Natural killer cell (primary cell): Measurements from ENCODE around the gene PGAP3. TPM values are rescaled to one million over a fixed set of nuclear protein-coding genes. Genes with fewer than 3 reads are reported as not detected.

Experiments
- ATAC-seq, 3 donors: fragments of 150-1000 bp in 2 of 3; fragments of 200-7000 bp in 1 of 3; cut with Tn5 transposase; 1 replicate in 1 of 3; 2 replicates in 2 of 3; pipeline ENCODE4 v1.10.0; 2021; ENCODE audit warnings: mild to moderate bottlenecking in 2 of 3, moderate library complexity in 2 of 3
- DNase-seq, 2 donors: peaks; one replicate each; pipeline versions ENCODE4 v3.0.0 to v3.0.0-alpha.2; 2013 to 2021; ENCODE audit warnings: mixed read lengths in 1 of 2
- H3K27ac ChIP-seq: one replicate; pipeline ENCODE4 v1.5.1; 2013; ENCODE audit warnings: mild to moderate bottlenecking, low read length
- H3K27me3 ChIP-seq: one replicate; pipeline ENCODE4 v1.6.1; 2013; ENCODE audit warnings: low read length; ENCODE audit not compliant: control insufficient read depth, insufficient read depth
- H3K36me3 ChIP-seq: one replicate; pipeline ENCODE4 v1.6.1; 2013; ENCODE audit warnings: low read length; ENCODE audit not compliant: control insufficient read depth, insufficient read depth
- H3K4me1 ChIP-seq: one replicate; pipeline ENCODE4 v1.6.1; 2013; ENCODE audit warnings: low read length; ENCODE audit not compliant: control insufficient read depth, insufficient read depth
- H3K4me3 ChIP-seq: one replicate; pipeline ENCODE4 v1.5.1; 2013; ENCODE audit warnings: low read length
- H3K9me3 ChIP-seq: one replicate; pipeline ENCODE4 v1.6.1; 2013; ENCODE audit warnings: low read length; ENCODE audit not compliant: control insufficient read depth, insufficient read depth
- H3K27ac Mint-ChIP-seq, 2 donors: one replicate each; pipeline ENCODE4 v1.8.0; 2022; ENCODE audit warnings: mild to moderate bottlenecking in 2 of 2, mixed read lengths in 2 of 2, moderate library complexity in 1 of 2
- H3K27me3 Mint-ChIP-seq, 2 donors: one replicate each; pipeline ENCODE4 v1.8.0; 2022; ENCODE audit warnings: low read depth in 2 of 2, mixed read lengths in 2 of 2
- H3K36me3 Mint-ChIP-seq: one replicate; pipeline ENCODE4 v1.8.0; 2022; ENCODE audit warnings: mixed read lengths
- H3K4me1 Mint-ChIP-seq, 2 donors: one replicate each; pipeline ENCODE4 v1.8.0; 2022; ENCODE audit warnings: mixed read lengths in 2 of 2
- H3K4me3 Mint-ChIP-seq: one replicate; pipeline ENCODE4 v1.8.0; 2022; ENCODE audit warnings: mild to moderate bottlenecking, moderate library complexity, mixed read lengths
- H3K9me3 Mint-ChIP-seq, 2 donors: one replicate each; pipeline ENCODE4 v1.8.0; 2022; ENCODE audit warnings: mixed read lengths in 2 of 2
- WGBS: methylation state at CpG from one replicate; pipeline ENCODE4 v1.1.7; 2013; ENCODE audit warnings: missing lambda C conversion rate; ENCODE audit not compliant: insufficient coverage; 5-methylcytosine and 5-hydroxymethylcytosine counted together
- intact Hi-C: fragments of 100-400 bp; cut with micrococcal nuclease; formaldehyde crosslinking; loops from one replicate; pipeline ENCODE4 v1.14.2; 2022
- total RNA-seq, 4 donors: library from RNA; stranded (reverse); fragments of 120-200 nt in 1 of 4; gene quantifications; one replicate each; pipeline versions ENCODE4 v1.2.3 to v1.2.4, GENCODE V29; 2013 to 2022
- TF ChIP-seq, protein P1 (sequence below): fragments of 200-600 bp; IDR thresholded peaks from one replicate; pipeline ENCODE4 v1.8.0; 2022; ENCODE audit warnings: antibody characterized with exemption

The PGAP3 gene
- total RNA-seq, 3 donors from 2014 or later (not counting 1 experiment from before 2014, with no cell fraction given) = 45.8 to 57.8 (median 52.4) TPM

DNA sequence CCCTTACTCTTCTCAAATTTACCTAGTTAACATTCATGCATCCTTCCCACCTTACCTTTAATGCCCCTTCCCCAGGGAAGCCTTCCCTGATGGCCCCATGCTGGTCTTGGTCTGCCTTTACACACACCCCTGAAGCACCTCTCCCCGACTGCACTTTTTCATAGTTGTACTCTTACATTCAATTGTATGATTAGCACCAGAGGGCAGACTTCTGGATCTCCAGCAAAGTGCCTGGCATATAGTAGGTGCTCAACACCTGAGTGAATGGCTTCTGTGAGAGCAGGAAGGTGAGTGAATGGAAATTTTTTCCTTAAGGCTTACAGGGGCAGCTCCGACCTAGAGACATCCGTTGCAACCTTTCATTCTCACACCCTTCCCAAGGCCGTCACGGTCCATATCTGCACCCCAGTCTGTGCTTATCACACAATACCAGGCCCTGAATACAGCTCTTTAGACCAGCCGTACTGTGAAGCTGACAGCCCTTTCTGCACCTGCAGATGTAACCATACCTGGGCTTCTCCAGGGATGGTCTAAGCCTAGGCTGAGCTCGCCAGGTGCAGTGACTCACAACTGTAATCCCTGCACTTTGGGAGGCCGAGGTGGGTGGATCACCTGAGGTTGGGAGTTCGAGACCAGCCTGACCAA is 4.4 kb downstream of the PGAP3 start:
- WGBS = 97% methylated on average over 8 of the region's 9 CpGs
- DNase-seq (no peak), ATAC-seq (no peak)
- Histone ChIP-seq H3K36me3 (peaks cover 10% of the 10 kb centered on the region), H3K9me3 (no peaks in the 10 kb centered on the region), H3K27ac (no peak overlapping the region), H3K4me3 (no peak overlapping the region), H3K4me1 (peaks cover 37% of the 10 kb centered on the region), H3K27me3 (no peaks in the 10 kb centered on the region)
- TF ChIP-seq, protein P1, sequence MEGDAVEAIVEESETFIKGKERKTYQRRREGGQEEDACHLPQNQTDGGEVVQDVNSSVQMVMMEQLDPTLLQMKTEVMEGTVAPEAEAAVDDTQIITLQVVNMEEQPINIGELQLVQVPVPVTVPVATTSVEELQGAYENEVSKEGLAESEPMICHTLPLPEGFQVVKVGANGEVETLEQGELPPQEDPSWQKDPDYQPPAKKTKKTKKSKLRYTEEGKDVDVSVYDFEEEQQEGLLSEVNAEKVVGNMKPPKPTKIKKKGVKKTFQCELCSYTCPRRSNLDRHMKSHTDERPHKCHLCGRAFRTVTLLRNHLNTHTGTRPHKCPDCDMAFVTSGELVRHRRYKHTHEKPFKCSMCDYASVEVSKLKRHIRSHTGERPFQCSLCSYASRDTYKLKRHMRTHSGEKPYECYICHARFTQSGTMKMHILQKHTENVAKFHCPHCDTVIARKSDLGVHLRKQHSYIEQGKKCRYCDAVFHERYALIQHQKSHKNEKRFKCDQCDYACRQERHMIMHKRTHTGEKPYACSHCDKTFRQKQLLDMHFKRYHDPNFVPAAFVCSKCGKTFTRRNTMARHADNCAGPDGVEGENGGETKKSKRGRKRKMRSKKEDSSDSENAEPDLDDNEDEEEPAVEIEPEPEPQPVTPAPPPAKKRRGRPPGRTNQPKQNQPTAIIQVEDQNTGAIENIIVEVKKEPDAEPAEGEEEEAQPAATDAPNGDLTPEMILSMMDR = no peak
- Mint-ChIP-seq H3K4me1 (peaks cover 49 to 53% of the 10 kb centered on the region in 2 donors), H3K4me3 (no peak overlapping the region), H3K27me3 (no peaks in the 10 kb centered on the region), H3K36me3 (no peaks in the 10 kb centered on the region), H3K9me3 (no peaks in the 10 kb centered on the region), H3K27ac (peak overlapping the region in 1 of 2 donors; percentile 2)
- intact Hi-C loops = no loop called here

DNA sequence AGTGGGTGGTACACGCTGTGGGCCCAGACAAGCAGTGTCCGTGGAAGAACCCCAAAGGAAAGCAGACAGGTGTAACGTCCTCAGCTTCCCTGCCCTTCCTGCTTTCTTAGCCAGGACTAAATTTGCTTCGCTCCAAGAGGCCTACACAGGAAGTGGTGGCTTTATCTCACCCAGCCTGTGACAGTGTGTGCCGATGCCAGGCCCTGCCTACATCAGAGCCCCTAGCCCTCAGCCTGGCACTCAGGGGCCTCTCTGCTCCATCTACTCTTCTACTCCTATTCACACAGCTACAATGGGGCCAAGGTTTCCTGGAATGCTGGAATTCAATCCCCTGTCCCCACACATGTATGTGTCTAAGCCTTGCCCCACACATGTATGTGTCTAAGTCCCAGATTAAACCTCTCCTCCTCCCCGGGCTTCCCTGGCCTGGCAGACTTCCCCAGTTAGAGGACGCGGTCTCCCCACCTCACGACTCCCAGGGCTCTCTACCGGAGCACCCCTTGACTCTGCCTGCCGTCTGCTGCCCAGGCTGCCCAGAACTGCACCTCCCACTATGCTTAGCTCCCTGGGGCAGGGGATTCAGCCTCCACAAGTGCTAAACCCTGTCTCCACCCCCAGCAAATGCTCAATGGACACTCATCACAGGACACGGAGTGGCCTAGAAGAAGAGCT is 8.2 kb downstream of the PGAP3 start:
- intact Hi-C loops = loop anchor here (5.0 to 10.0 kb wide), 2 partner anchors 42 to 55 kb away; partner anchors contain the start of genes GRB7, MIEN1 and STARD3
- WGBS = 31% methylated on average over 12 of the region's 12 CpGs
- H3K9me3 Mint-ChIP-seq = no peaks in the 10 kb centered on the region

DNA sequence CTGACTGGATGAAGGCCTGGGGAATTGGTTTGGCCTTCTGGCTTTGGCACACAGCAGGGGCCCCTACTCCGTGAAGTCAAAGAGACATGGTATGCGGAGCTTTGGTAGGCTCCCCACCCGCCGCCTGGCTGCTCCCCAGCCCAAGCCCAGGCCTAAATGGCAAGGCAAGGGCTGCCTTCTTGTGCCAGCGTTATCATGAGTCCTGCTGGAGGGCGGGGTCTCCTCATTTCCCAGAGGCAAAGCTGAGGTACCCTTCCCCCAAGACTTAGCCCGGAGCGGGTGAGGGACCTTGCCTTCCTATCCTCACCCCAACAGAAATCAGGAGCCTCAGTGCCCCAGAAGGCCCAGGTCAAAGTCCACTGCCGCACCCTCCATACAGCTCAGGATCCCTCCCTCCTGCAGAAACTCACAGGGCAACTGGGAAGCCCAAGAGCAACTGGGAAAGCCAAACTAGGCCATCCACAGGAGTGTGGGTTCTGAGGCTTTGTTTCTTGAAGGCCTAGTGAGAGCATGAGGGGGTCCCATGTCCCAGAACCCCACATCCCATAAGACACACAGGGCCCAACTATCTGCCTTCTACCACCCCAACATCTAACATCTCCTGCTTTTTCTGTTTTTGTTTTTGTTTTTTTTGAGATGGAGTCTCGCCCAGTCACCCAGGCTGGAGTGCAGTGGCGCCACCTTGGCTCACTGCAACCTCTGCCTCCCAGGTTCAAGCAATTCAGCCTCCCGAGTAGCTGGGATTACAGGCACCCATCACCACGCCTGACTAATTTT is 9.3 kb downstream of the PGAP3 start:
- Mint-ChIP-seq H3K27me3 (no peaks in the 10 kb centered on the region), H3K4me1 (peaks cover 56 to 66% of the 10 kb centered on the region in 2 donors), H3K27ac (peak overlapping the region; percentile 95 to 98), H3K36me3 (no peaks in the 10 kb centered on the region), H3K9me3 (no peaks in the 10 kb centered on the region), H3K4me3 (peak overlapping the region; percentile 69)
- WGBS = 93% methylated on average over 13 of the region's 13 CpGs
- H3K27me3 ChIP-seq = no peaks in the 10 kb centered on the region
- intact Hi-C loops = loop anchor here (5.0 to 10.0 kb wide), 2 partner anchors 41 to 56 kb away; partner anchors contain the start of genes GRB7, MIEN1 and STARD3
- H3K36me3 ChIP-seq = peaks cover 6% of the 10 kb centered on the region
- no peaks in the 10 kb centered on the region for H3K9me3 ChIP-seq
- H3K4me1 ChIP-seq = peaks cover 69% of the 10 kb centered on the region
- no peak overlapping the region for H3K4me3 ChIP-seq
- peak overlapping the region; percentile 47 for H3K27ac ChIP-seq
- TF ChIP-seq, protein P1 = no peak
- DNase-seq (no peak), ATAC-seq (no peak)

More for the DNA sequence above, 8.2 kb downstream of the PGAP3 start:
- Mint-ChIP-seq H3K27ac (peak overlapping the region; percentile 95 to 98), H3K27me3 (no peaks in the 10 kb centered on the region), H3K4me1 (peaks cover 56 to 66% of the 10 kb centered on the region in 2 donors), H3K36me3 (no peaks in the 10 kb centered on the region), H3K4me3 (peak overlapping the region; percentile 69)
- ATAC-seq (peak; percentile 69 to 72 (median 72)), DNase-seq (peak in 1 of 2 donors; percentile 78)
- no peaks in the 10 kb centered on the region for H3K9me3 ChIP-seq
- peak overlapping the region; percentile 76 for H3K27ac ChIP-seq
- H3K4me1 ChIP-seq = peaks cover 64% of the 10 kb centered on the region
- no peaks in the 10 kb centered on the region for H3K27me3 ChIP-seq
- H3K36me3 ChIP-seq = peaks cover 8% of the 10 kb centered on the region
- no peak overlapping the region for H3K4me3 ChIP-seq
- TF ChIP-seq, protein P1 = no peak
